HepG2 (cell line): Measurements from ENCODE around the gene ZKSCAN8. TPM values are rescaled to one million over a fixed set of nuclear protein-coding genes. Genes with fewer than 3 reads are reported as not detected.

ENCODE experiments used
- GABPB1 ChIP-seq: IDR thresholded peaks from 2 replicates; pipeline ENCODE4 v1.6.1; 2016; ENCODE audit warnings: mild to moderate bottlenecking, missing genetic modification reagents, moderate library complexity, missing compliant biosample characterization
- HMGXB4 ChIP-seq, 2 experiments: sonication (generic) in 1 of 2; formaldehyde crosslinking in 1 of 2; IDR thresholded peaks; 2 replicates each; pipeline versions ENCODE4 v1.4.0 to v1.6.1; 2018 to 2020; ENCODE audit warnings: missing genetic modification reagents in 2 of 2, borderline replicate concordance in 1 of 2, low read depth in 1 of 2, mild to moderate bottlenecking in 1 of 2, missing biosample characterization in 1 of 2
- NFE2L1 ChIP-seq: sonication (generic); formaldehyde crosslinking; IDR thresholded peaks from 2 replicates; pipeline ENCODE4 v1.4.0; 2020; ENCODE audit warnings: missing genetic modification reagents, mild to moderate bottlenecking, borderline replicate concordance
- STAG1 ChIP-seq: sonication (generic); formaldehyde crosslinking; IDR thresholded peaks from 2 replicates; pipeline ENCODE4 v1.4.0; 2020; ENCODE audit warnings: missing genetic modification reagents
- YEATS2 ChIP-seq: sonication (generic); formaldehyde crosslinking; IDR thresholded peaks from 2 replicates; pipeline ENCODE4 v1.4.0; 2020; ENCODE audit warnings: missing genetic modification reagents, borderline replicate concordance
- ZNF574 ChIP-seq: sonication (generic); formaldehyde crosslinking; IDR thresholded peaks from 2 replicates; pipeline ENCODE4 v1.4.0; 2020; ENCODE audit warnings: missing genetic modification reagents
- polyA plus RNA-seq, 8 experiments: library from polyadenylated mRNA; depleted of rRNA in 3 of 8; stranded (reverse) in 7 of 8; unstranded in 1 of 8; fragments of >200 nt; fragmentation: Illumina TruSeq in 4 of 8; extraction: Trizol in 4 of 8; gene quantifications; 2 replicates each; pipeline versions ENCODE4 v1.2.1 to v1.2.3, GENCODE V29; 2011 to 2016; ENCODE audit warnings: low read depth in 4 of 8, missing spikeins in 1 of 8, mixed read lengths in 1 of 8; ENCODE audit not compliant: insufficient read depth in 1 of 8
- total RNA-seq, 5 experiments: library from RNA; depleted of rRNA; stranded (reverse); fragments of >200 nt; fragmentation: Illumina TruSeq; extraction: Trizol; gene quantifications; 2 replicates each; pipeline ENCODE4 v1.2.3, GENCODE V29; 2016; ENCODE audit warnings: low read depth in 1 of 5
- TF ChIP-seq, protein P1 (sequence below): sonication (generic); formaldehyde crosslinking; IDR thresholded peaks from 2 replicates; pipeline ENCODE4 v1.4.0; 2020; ENCODE audit warnings: missing genetic modification reagents

The ZKSCAN8 gene
- total and polyA plus RNA-seq, 2 of the 13 experiments (the other 11 are each of a cell fraction or from before 2014, with no cell fraction given): 12.4 to 20.9 TPM

- peak; percentile 76 for TF ChIP-seq ZNF574
- 0 out of 2 replicates have a peak, but pooled peaks have one; percentile 21 for TF ChIP-seq GABPB1 (CRISPR knock-in tag)
- peak; percentile 80 for TF ChIP-seq STAG1 (CRISPR knock-in tag)
- TF ChIP-seq YEATS2 (CRISPR knock-in tag): 0 out of 2 replicates have a peak, but pooled peaks have one; percentile 23
- TF ChIP-seq, protein P1, sequence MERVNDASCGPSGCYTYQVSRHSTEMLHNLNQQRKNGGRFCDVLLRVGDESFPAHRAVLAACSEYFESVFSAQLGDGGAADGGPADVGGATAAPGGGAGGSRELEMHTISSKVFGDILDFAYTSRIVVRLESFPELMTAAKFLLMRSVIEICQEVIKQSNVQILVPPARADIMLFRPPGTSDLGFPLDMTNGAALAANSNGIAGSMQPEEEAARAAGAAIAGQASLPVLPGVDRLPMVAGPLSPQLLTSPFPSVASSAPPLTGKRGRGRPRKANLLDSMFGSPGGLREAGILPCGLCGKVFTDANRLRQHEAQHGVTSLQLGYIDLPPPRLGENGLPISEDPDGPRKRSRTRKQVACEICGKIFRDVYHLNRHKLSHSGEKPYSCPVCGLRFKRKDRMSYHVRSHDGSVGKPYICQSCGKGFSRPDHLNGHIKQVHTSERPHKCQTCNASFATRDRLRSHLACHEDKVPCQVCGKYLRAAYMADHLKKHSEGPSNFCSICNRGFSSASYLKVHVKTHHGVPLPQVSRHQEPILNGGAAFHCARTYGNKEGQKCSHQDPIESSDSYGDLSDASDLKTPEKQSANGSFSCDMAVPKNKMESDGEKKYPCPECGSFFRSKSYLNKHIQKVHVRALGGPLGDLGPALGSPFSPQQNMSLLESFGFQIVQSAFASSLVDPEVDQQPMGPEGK (CRISPR knock-in tag): 0 out of 2 replicates have a peak, but pooled peaks have one; percentile 26
- no peak for TF ChIP-seq NFE2L1 (CRISPR knock-in tag)
- TF ChIP-seq HMGXB4 (CRISPR knock-in tag; IDR thresholded peaks at IDR 0.05; ENCODE audit: borderline replicate concordance in 1 of 2, low read depth in 1 of 2): peak; percentile 47 to 62; a peak in 1 of 4 replicates
Observed at GRCh38 chr6:28134015-28134414, 7.7 kb upstream of the ZKSCAN8 start (continued).
